Lung (tissue), 12 donors: Measurements from ENCODE around the gene ARHGAP45. TPM values are rescaled to one million over a fixed set of nuclear protein-coding genes. Genes with fewer than 3 reads are reported as not detected.

Source experiments
- ATAC-seq: fragments of 200-7000 bp; cut with Tn5 transposase; one replicate; pipeline ENCODE4 v1.9.1; 2020; ENCODE audit warnings: moderate number of reproducible peaks; ENCODE audit not compliant: insufficient read depth, low FRiP score
- DNase-seq, 3 donors: peaks; one replicate each; pipeline ENCODE4 v3.0.0-alpha.2; 2013 to 2017
- H3K27ac ChIP-seq, 2 donors: one replicate each; pipeline ENCODE4 v1.5.1; 2013; ENCODE audit warnings: mild to moderate bottlenecking in 2 of 2, moderate library complexity in 2 of 2, control low read depth in 1 of 2, inconsistent platforms in 1 of 2, low read depth in 1 of 2, low read length in 1 of 2
- H3K27me3 ChIP-seq, 3 donors: one replicate each; pipeline ENCODE4 v1.5.1; 2013; ENCODE audit warnings: low read length in 2 of 3; ENCODE audit not compliant: control insufficient read depth in 3 of 3, insufficient read depth in 3 of 3
- H3K36me3 ChIP-seq, 4 donors: one replicate each; pipeline ENCODE4 v1.5.1; 2013; ENCODE audit warnings: low read length in 4 of 4, mild to moderate bottlenecking in 1 of 4, moderate library complexity in 1 of 4; ENCODE audit not compliant: control insufficient read depth in 4 of 4, insufficient read depth in 4 of 4
- H3K4me1 ChIP-seq, 5 donors: one replicate each; pipeline ENCODE4 v1.5.1; 2013; ENCODE audit warnings: low read length in 5 of 5, mild to moderate bottlenecking in 2 of 5, moderate library complexity in 1 of 5; ENCODE audit not compliant: control insufficient read depth in 5 of 5, insufficient read depth in 5 of 5
- H3K4me3 ChIP-seq: one replicate; pipeline ENCODE4 v1.5.1; 2013; ENCODE audit warnings: mild to moderate bottlenecking, control low read depth, moderate library complexity
- H3K9ac ChIP-seq, 2 donors: one replicate each; pipeline ENCODE4 v1.5.1; 2013; ENCODE audit warnings: low read length in 2 of 2, control low read depth in 1 of 2; ENCODE audit not compliant: insufficient read depth in 1 of 2
- H3K9me3 ChIP-seq, 4 donors: one replicate each; pipeline ENCODE4 v1.5.1; 2013; ENCODE audit warnings: low read length in 3 of 4, mild to moderate bottlenecking in 1 of 4, moderate library complexity in 1 of 4; ENCODE audit not compliant: control insufficient read depth in 4 of 4, insufficient read depth in 3 of 4
- CTCF ChIP-seq: IDR thresholded peaks from 2 replicates; pipeline ENCODE4 v1.5.1; 2012; ENCODE audit warnings: mild to moderate bottlenecking; ENCODE audit errors: control extremely low read depth, extremely low read depth
- WGBS, 2 donors: extraction: QIAGEN DNeasy Blood & Tissue Kit; methylation state at CpG; one replicate each; pipeline ENCODE4 v1.1.7; 2013; 5-methylcytosine and 5-hydroxymethylcytosine counted together
- polyA plus RNA-seq, 2 donors: library from polyadenylated mRNA; stranded (reverse); fragments of 200-250 nt; gene quantifications; one replicate each; pipeline ENCODE4 v1.2.1, GENCODE V29; 2013
- total RNA-seq, 2 donors: library from RNA; depleted of rRNA in 1 of 2; stranded (reverse); fragments of >200 nt in 1 of 2; gene quantifications; one replicate each; pipeline ENCODE4 v1.2.1, GENCODE V29; 2014 to 2021
- donor health status: control.
- donor health status: control.
- donor health status: Bipolar disorder and iron deficiency.
- donor health status: healthy.
- donor health status: DM: yes; HTN: yes; CAD: no.

Gene ARHGAP45
- total and polyA plus RNA-seq, 4 donors: 23.8 to 117 (median 80.9) TPM

GRCh38 chr19:1038978-1039645 is 27.9 kb upstream of the ARHGAP45 start:
- Histone ChIP-seq H3K4me1 (peaks cover 0 to 36% (median 3%) of the 10 kb centered on the region in 5 donors), H3K9ac (no peak overlapping the region), H3K9me3 (no peaks in the 10 kb centered on the region), H3K36me3 (peaks cover 0 to 16% (median 3%) of the 10 kb centered on the region in 4 donors), H3K27ac (peak overlapping the region in 1 of 2 donors; percentile 36), H3K27me3 (no peaks in the 10 kb centered on the region), H3K4me3 (no peak overlapping the region)
- DNase-seq (no peak), ATAC-seq (no peak)
- 66 to 72% methylated on average over 22 of the region's 22 CpGs for WGBS, 2 donors
- TF ChIP-seq CTCF: no peak

GRCh38 chr19:1039646-1040475 is 27.1 kb upstream of the ARHGAP45 start, which contains the start of gene ABCA7:
TSS of gene ABCA7 (plus strand) at chr19:1040107. CDS start at chr19:1041362, 1,255 bp downstream.
- DNase-seq (peak; percentile 96 to 98 (median 96)), ATAC-seq (peak; percentile 96)
- no peak for TF ChIP-seq CTCF
- Histone ChIP-seq H3K9ac (no peak within 1 kb of the TSS), H3K27ac (peak within 1 kb of the TSS in 1 of 2 donors; percentile 36), H3K27me3 (no peaks in the 10 kb centered on the region), H3K9me3 (no peaks in the 10 kb centered on the region), H3K4me3 (peak within 1 kb of the TSS; percentile 17), H3K36me3 (peaks cover 0 to 16% (median 3%) of the 10 kb centered on the region in 4 donors), H3K4me1 (peaks cover 0 to 36% (median 3%) of the 10 kb centered on the region in 5 donors)
- WGBS, 2 donors: 2 to 3% methylated on average over 52 to 56 of the region's 56 CpGs

- Histone ChIP-seq H3K4me3 (peak overlapping the region; percentile 17), H3K27ac (peak overlapping the region in 1 of 2 donors; percentile 0), H3K27me3 (no peaks in the 10 kb centered on the region), H3K9me3 (no peaks in the 10 kb centered on the region), H3K9ac (no peak overlapping the region), H3K4me1 (peaks cover 0 to 36% (median 3%) of the 10 kb centered on the region in 5 donors), H3K36me3 (peaks cover 0 to 14% (median 3%) of the 10 kb centered on the region in 4 donors)
- WGBS, 2 donors: 1 to 2% methylated on average over 27 of the region's 27 CpGs
- ATAC-seq: peak; percentile 59
- no peak for TF ChIP-seq CTCF
- DNase-seq: peak; percentile 86 to 92 (median 89)
Measured at GRCh38 chr19:1040476-1041271, 26.3 kb upstream of the ARHGAP45 start.
